Breast epithelium (tissue), 4 donors: ENCODE measurements around the gene ACTL10. TPM values are rescaled to one million over a fixed set of nuclear protein-coding genes. Genes with fewer than 3 reads are reported as not detected.

ENCODE experiments used
- DNase-seq, 2 donors: peaks; one replicate each; pipeline ENCODE4 v3.0.0-alpha.2; 2019; ENCODE audit warnings: low spot score in 2 of 2
- H3K27ac ChIP-seq, 2 donors: fragments of 200-600 bp; sonication (generic) in 1 of 2; one replicate each; pipeline ENCODE4 v1.5.1; 2016 to 2019; ENCODE audit warnings: mild to moderate bottlenecking in 1 of 2
- H3K27me3 ChIP-seq, 2 donors: fragments of 200-600 bp; sonication (generic) in 1 of 2; one replicate each; pipeline versions ENCODE4 v1.5.1 to v1.6.0; 2017 to 2019; ENCODE audit warnings: control low read depth in 1 of 2, mild to moderate bottlenecking in 1 of 2
- H3K36me3 ChIP-seq: fragments of 200-600 bp; one replicate; pipeline ENCODE4 v1.5.1; 2019
- H3K4me1 ChIP-seq, 2 donors: fragments of 200-600 bp; sonication (generic); one replicate each; pipeline ENCODE4 v1.5.1; 2016 to 2019; ENCODE audit warnings: control low read depth in 1 of 2
- H3K4me3 ChIP-seq, 3 donors: fragments of 200-600 bp; sonication (generic); 1 replicate in 2 of 3; 2 replicates in 1 of 3; pipeline ENCODE4 v1.5.1; 2016 to 2019; ENCODE audit warnings: mild to moderate bottlenecking in 3 of 3, moderate library complexity in 2 of 3
- H3K9me3 ChIP-seq, 2 donors: fragments of 200-600 bp; sonication (generic) in 1 of 2; one replicate each; pipeline ENCODE4 v1.5.1; 2016 to 2019; ENCODE audit warnings: control low read depth in 1 of 2
- POLR2A ChIP-seq: fragments of 450-650 bp; IDR thresholded peaks from one replicate; pipeline ENCODE4 v1.6.1; 2016; ENCODE audit warnings: antibody characterized with exemption, mild to moderate bottlenecking, moderate library complexity
- POLR2AphosphoS5 ChIP-seq, 3 donors: sonication (generic); formaldehyde crosslinking; IDR thresholded peaks; one replicate each; pipeline ENCODE4 v1.6.1; 2017; ENCODE audit warnings: antibody characterized with exemption in 3 of 3
- intact Hi-C: fragments of 100-400 bp; cut with DNase I; formaldehyde crosslinking; loops from one replicate; pipeline ENCODE4 v1.15.1; 2023; ENCODE audit warnings: low total_unique reads
- total RNA-seq, 3 donors: library from RNA; depleted of rRNA; stranded (reverse); fragments of >200 nt; gene quantifications; one replicate each; pipeline ENCODE4 v1.1.0, GENCODE V29; 2016
- TF ChIP-seq, protein P1 (sequence below), 3 donors: fragments of 450-650 bp; IDR thresholded peaks; one replicate each; pipeline ENCODE4 v1.5.1; 2016 to 2017; ENCODE audit warnings: antibody characterized with exemption in 3 of 3, mild to moderate bottlenecking in 3 of 3, moderate library complexity in 3 of 3

The ACTL10 gene
- total RNA-seq, 3 donors from 2014 or later: 1.4 to 3.4 (median 2.6) TPM

GRCh38 chr20:33681288-33681687 is 14.5 kb downstream of the ACTL10 start:
- Histone ChIP-seq H3K9me3 (no peaks in the 10 kb centered on the region), H3K4me1 (peaks cover 6 to 8% of the 10 kb centered on the region in 2 donors), H3K36me3 (no peaks in the 10 kb centered on the region), H3K27ac (no peak overlapping the region), H3K27me3 (no peaks in the 10 kb centered on the region), H3K4me3 (no peak overlapping the region)
- TF ChIP-seq, protein P1, sequence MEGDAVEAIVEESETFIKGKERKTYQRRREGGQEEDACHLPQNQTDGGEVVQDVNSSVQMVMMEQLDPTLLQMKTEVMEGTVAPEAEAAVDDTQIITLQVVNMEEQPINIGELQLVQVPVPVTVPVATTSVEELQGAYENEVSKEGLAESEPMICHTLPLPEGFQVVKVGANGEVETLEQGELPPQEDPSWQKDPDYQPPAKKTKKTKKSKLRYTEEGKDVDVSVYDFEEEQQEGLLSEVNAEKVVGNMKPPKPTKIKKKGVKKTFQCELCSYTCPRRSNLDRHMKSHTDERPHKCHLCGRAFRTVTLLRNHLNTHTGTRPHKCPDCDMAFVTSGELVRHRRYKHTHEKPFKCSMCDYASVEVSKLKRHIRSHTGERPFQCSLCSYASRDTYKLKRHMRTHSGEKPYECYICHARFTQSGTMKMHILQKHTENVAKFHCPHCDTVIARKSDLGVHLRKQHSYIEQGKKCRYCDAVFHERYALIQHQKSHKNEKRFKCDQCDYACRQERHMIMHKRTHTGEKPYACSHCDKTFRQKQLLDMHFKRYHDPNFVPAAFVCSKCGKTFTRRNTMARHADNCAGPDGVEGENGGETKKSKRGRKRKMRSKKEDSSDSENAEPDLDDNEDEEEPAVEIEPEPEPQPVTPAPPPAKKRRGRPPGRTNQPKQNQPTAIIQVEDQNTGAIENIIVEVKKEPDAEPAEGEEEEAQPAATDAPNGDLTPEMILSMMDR (IDR thresholded peaks at IDR 0.05): no peak
- no peak for TF ChIP-seq POLR2AphosphoS5 (IDR thresholded peaks at IDR 0.05)
- TF ChIP-seq POLR2A: no peak
- no peak for DNase-seq
- intact Hi-C loops: no loop called here

- Histone ChIP-seq H3K9me3 (no peaks in the 10 kb centered on the region), H3K4me1 (peaks cover 6 to 8% of the 10 kb centered on the region in 2 donors), H3K36me3 (no peaks in the 10 kb centered on the region), H3K27me3 (no peaks in the 10 kb centered on the region), H3K4me3 (no peak overlapping the region), H3K27ac (no peak overlapping the region)
- no peak for DNase-seq
- TF ChIP-seq POLR2A: no peak
- TF ChIP-seq, protein P1 (IDR thresholded peaks at IDR 0.05): no peak
- no peak for TF ChIP-seq POLR2AphosphoS5 (IDR thresholded peaks at IDR 0.05)
- intact Hi-C loops: no loop called here
Measured at GRCh38 chr20:33681728-33682353, 15.1 kb downstream of the ACTL10 start.

- Histone ChIP-seq H3K9me3 (no peaks in the 10 kb centered on the region), H3K27me3 (no peaks in the 10 kb centered on the region), H3K36me3 (no peaks in the 10 kb centered on the region), H3K4me1 (peaks cover 6 to 8% of the 10 kb centered on the region in 2 donors), H3K27ac (no peak overlapping the region), H3K4me3 (no peak overlapping the region)
- no peak for TF ChIP-seq POLR2A
- TF ChIP-seq, protein P1 (IDR thresholded peaks at IDR 0.05): no peak
- no peak for TF ChIP-seq POLR2AphosphoS5 (IDR thresholded peaks at IDR 0.05)
- no peak for DNase-seq
- intact Hi-C loops: no loop called here
Measured at GRCh38 chr20:33684533-33685327, 18.0 kb downstream of the ACTL10 start.

GRCh38 chr20:33685328-33686099 is 18.8 kb downstream of the ACTL10 start:
- peaks cover 6 to 8% of the 10 kb centered on the region in 2 donors for H3K4me1 ChIP-seq
- intact Hi-C loops: no loop called here

More at GRCh38 chr20:33685328-33686099, 18.8 kb downstream of the ACTL10 start:
- Histone ChIP-seq H3K4me3 (peak overlapping the region; percentile 28 to 72 (median 48)), H3K27me3 (no peaks in the 10 kb centered on the region), H3K36me3 (no peaks in the 10 kb centered on the region), H3K27ac (peak overlapping the region in 1 of 2 donors; percentile 12), H3K9me3 (no peaks in the 10 kb centered on the region)
- TF ChIP-seq, protein P1 (IDR thresholded peaks at IDR 0.05): no peak
- TF ChIP-seq POLR2A: no peak
- TF ChIP-seq POLR2AphosphoS5 (IDR thresholded peaks at IDR 0.05): no peak
- no peak for DNase-seq
